SK-N-SH (cell line): ENCODE data around the gene MC1R. TPM values are rescaled to one million over a fixed set of nuclear protein-coding genes. Genes with fewer than 3 reads are reported as not detected.
"Not testable (repeated sequence)": the region's sequence is repeated elsewhere in the genome, so short reads cannot be mapped to it uniquely, and the experiment has no call there.

Experiments
- CTCF ChIA-PET: fragments of 300-600, 350-600 bp; formaldehyde crosslinking; extraction: SDS; loops from one replicate; lab custom pipeline; 2021; lab: Yijun Ruan, JAX
- POLR2A ChIA-PET: fragments of 350-600 bp; sonication (Branson Sonifier 250); formaldehyde crosslinking; extraction: SDS; loops from one replicate; lab custom pipeline; 2020; ENCODE audit warnings: antibody characterized with exemption, inconsistent platforms; lab: Yijun Ruan, JAX
- DNase-seq: peaks from one replicate; pipeline ENCODE4 v3.0.0; 2012
- H2AFZ ChIP-seq: fragments of 200-600 bp; sonication (generic); 2 replicates; pipeline ENCODE4 v1.8.1; 2016; ENCODE audit warnings: antibody characterized with exemption, mild to moderate bottlenecking, low read depth
- H3F3A ChIP-seq: fragments of 200-600 bp; sonication (generic); replicated peaks from 2 replicates; pipeline ENCODE3; 2016; ENCODE audit warnings: antibody characterized with exemption, mild to moderate bottlenecking; ENCODE audit not compliant: insufficient read depth
- H3K27ac ChIP-seq, 2 experiments: fragments of 200-500 bp in 1 of 2; fragments of 200-600 bp in 1 of 2; sonication (Bioruptor generic) in 1 of 2; sonication (generic), shearing (Covaris generic) in 1 of 2; 2 replicates each; pipeline versions ENCODE4 v1.5.1 to v1.6.1; 2014 to 2016; ENCODE audit warnings: low read depth in 2 of 2, inconsistent platforms in 1 of 2, low read length in 1 of 2, mild to moderate bottlenecking in 1 of 2, mixed read lengths in 1 of 2
- H3K27me3 ChIP-seq: fragments of 200-600 bp; sonication (generic), shearing (Covaris generic); 2 replicates; pipeline ENCODE4 v1.6.1; 2016; ENCODE audit warnings: mixed run types; ENCODE audit not compliant: insufficient read depth
- H3K36me3 ChIP-seq, 2 experiments: fragments of 200-500 bp in 1 of 2; fragments of 200-600 bp in 1 of 2; sonication (Bioruptor generic) in 1 of 2; sonication (generic) in 1 of 2; replicated peaks in 1 of 2; 2 replicates each; pipeline versions ENCODE3 to v1.5.1; 2014 to 2016; ENCODE audit warnings: low read length in 1 of 2, mild to moderate bottlenecking in 1 of 2; ENCODE audit not compliant: insufficient read depth in 2 of 2, control insufficient read depth in 1 of 2
- H3K4me1 ChIP-seq, 2 experiments: fragments of 200-500 bp in 1 of 2; fragments of 200-600 bp in 1 of 2; sonication (Bioruptor generic) in 1 of 2; sonication (generic), shearing (Covaris generic) in 1 of 2; 2 replicates each; pipeline versions ENCODE4 v1.5.1 to v1.6.1; 2014 to 2016; ENCODE audit warnings: low read depth in 1 of 2, low read length in 1 of 2, mixed run types in 1 of 2; ENCODE audit not compliant: insufficient read depth in 2 of 2, control insufficient read depth in 1 of 2
- H3K4me2 ChIP-seq: fragments of 200-600 bp; sonication (generic), shearing (Covaris generic); 2 replicates; pipeline ENCODE4 v1.6.1; 2017; ENCODE audit warnings: mixed run types
- H3K4me3 ChIP-seq, 2 experiments: fragments of 200-500 bp in 1 of 2; fragments of 200-600 bp in 1 of 2; sonication (Bioruptor generic) in 1 of 2; sonication (generic), shearing (Covaris generic) in 1 of 2; 2 replicates each; pipeline versions ENCODE4 v1.5.1 to v1.8.1; 2014 to 2016; ENCODE audit warnings: low read depth in 2 of 2, inconsistent platforms in 1 of 2, low read length in 1 of 2, mild to moderate bottlenecking in 1 of 2, mixed read lengths in 1 of 2, moderate library complexity in 1 of 2
- H3K79me2 ChIP-seq: fragments of 200-600 bp; sonication (generic); 2 replicates; pipeline ENCODE4 v1.8.1; 2017; ENCODE audit warnings: mild to moderate bottlenecking; ENCODE audit not compliant: insufficient read depth
- H3K9ac ChIP-seq: fragments of 200-600 bp; sonication (generic); 2 replicates; pipeline ENCODE4 v1.6.1; 2017; ENCODE audit warnings: mixed run types
- H3K9me2 ChIP-seq: fragments of 200-600 bp; sonication (generic); 2 replicates; pipeline ENCODE4 v1.6.1; 2017; ENCODE audit warnings: mixed run types
- H3K9me3 ChIP-seq: fragments of 200-600 bp; sonication (generic); 2 replicates; pipeline ENCODE4 v1.6.1; 2017; ENCODE audit warnings: mixed run types, mild to moderate bottlenecking, moderate library complexity
- H4K20me1 ChIP-seq: fragments of 200-600 bp; sonication (generic); 2 replicates; pipeline ENCODE4 v1.6.1; 2017; ENCODE audit warnings: mild to moderate bottlenecking, mixed run types; ENCODE audit not compliant: insufficient read depth
- FOXJ3 ChIP-seq: sonication (generic); formaldehyde crosslinking; IDR thresholded peaks from 2 replicates; pipeline ENCODE4 v1.5.1; 2020; ENCODE audit warnings: mild to moderate bottlenecking, missing genetic modification reagents
- GATA2 ChIP-seq: sonication (generic); formaldehyde crosslinking; IDR thresholded peaks from 2 replicates; pipeline ENCODE4 v1.5.0; 2020; ENCODE audit warnings: mild to moderate bottlenecking, missing genetic modification reagents
- JUND ChIP-seq: IDR thresholded peaks from 2 replicates; pipeline ENCODE4 v1.4.0; 2012
- MAX ChIP-seq: IDR thresholded peaks from 2 replicates; pipeline ENCODE4 v1.4.0; 2012; ENCODE audit warnings: low read depth
- MXI1 ChIP-seq: IDR thresholded peaks from 2 replicates; pipeline ENCODE4 v1.6.1; 2012; ENCODE audit warnings: mild to moderate bottlenecking, low read depth, low read length, improper control_type of control experiment
- NFIC ChIP-seq: IDR thresholded peaks from 2 replicates; pipeline ENCODE4 v1.4.0; 2012; ENCODE audit warnings: borderline replicate concordance
- POLR2AphosphoS5 ChIP-seq: IDR thresholded peaks from 2 replicates; pipeline ENCODE4 v1.6.1; 2012; ENCODE audit warnings: low read depth, low read length
- RAD21 ChIP-seq: IDR thresholded peaks from 2 replicates; pipeline ENCODE4 v1.6.1; 2012; ENCODE audit warnings: mild to moderate bottlenecking, low read length
- RFX5 ChIP-seq: IDR thresholded peaks from 2 replicates; pipeline ENCODE4 v1.6.1; 2012; ENCODE audit warnings: mild to moderate bottlenecking, improper control_type of control experiment, low read length
- SMC3 ChIP-seq: IDR thresholded peaks from 2 replicates; pipeline ENCODE4 v1.6.1; 2012; ENCODE audit warnings: low read depth, low read length, improper control_type of control experiment
- TCF12 ChIP-seq: IDR thresholded peaks from 2 replicates; pipeline ENCODE4 v1.4.0; 2012
- TEAD4 ChIP-seq: IDR thresholded peaks from 2 replicates; pipeline ENCODE4 v1.4.0; 2012; ENCODE audit warnings: mild to moderate bottlenecking, borderline replicate concordance; ENCODE audit not compliant: insufficient read depth
- USF1 ChIP-seq: IDR thresholded peaks from 2 replicates; pipeline ENCODE4 v1.4.0; 2012; ENCODE audit warnings: low read depth, borderline replicate concordance
- WGBS: methylation state at CpG from one replicate; pipeline ENCODE4 v1.1.6; 2017; ENCODE audit warnings: low lambda C conversion rate; 5-methylcytosine and 5-hydroxymethylcytosine counted together
- polyA plus RNA-seq, 3 experiments: library from polyadenylated mRNA; depleted of rRNA; stranded (reverse); fragments of >200 nt; gene quantifications; 2 replicates each; pipeline ENCODE4 v1.2.3, GENCODE V29; 2012
- TF ChIP-seq, protein P1 (sequence below): IDR thresholded peaks from 2 replicates; pipeline ENCODE4 v1.6.1; 2012; ENCODE audit warnings: mild to moderate bottlenecking, low read depth, low read length, moderate library complexity

Gene MC1R
- polyA plus RNA-seq, 1 of the 3 experiments (the other 2 are of a cell fraction) = 11.1 TPM

DNA sequence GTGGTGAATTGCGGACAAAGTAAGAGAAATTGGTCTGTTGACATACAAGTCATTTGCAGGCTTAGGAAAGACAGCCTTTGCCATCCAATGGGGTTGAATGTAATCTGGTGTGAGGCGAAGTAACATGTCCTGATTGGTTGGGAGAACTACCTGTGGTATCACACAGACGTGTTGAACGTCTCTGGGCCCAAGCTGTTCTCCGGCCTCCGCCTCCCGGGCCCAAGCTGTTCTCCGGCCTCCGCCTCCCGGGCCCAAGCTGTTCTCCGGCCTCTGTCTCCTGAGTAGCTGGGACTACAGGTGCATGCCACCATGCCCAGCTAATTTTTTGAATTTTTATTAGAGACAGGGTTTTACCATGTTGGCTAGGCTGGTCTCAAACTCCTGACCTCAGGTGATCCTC lies 49.4 kb downstream of the MC1R start:
- H3K36me3 ChIP-seq = peaks cover 6 to 16% of the 10 kb centered on the region in 2 experiments
- peaks cover 12% of the 10 kb centered on the region for H3F3A ChIP-seq
- 90% methylated on average over 6 of the region's 11 CpGs for WGBS
- H3K4me3 ChIP-seq, H3K27me3 ChIP-seq, H3K9me3 ChIP-seq, H2AFZ ChIP-seq, DNase-seq, H3K27ac ChIP-seq, H3K9ac ChIP-seq, H3K4me2 ChIP-seq, CTCF ChIA-PET, H4K20me1 ChIP-seq, H3K9me2 ChIP-seq, POLR2A ChIA-PET: not testable (repeated sequence)
- H3K4me1 ChIP-seq = peaks cover 7 to 17% of the 10 kb centered on the region in 2 experiments; a peak in 3 of 4 replicates
- H3K79me2 ChIP-seq = peaks cover 27% of the 10 kb centered on the region

- Histone ChIP-seq H3K9me2 (no peaks in the 10 kb centered on the region), H3K4me2 (no peak overlapping the region), H3K27ac (no peak overlapping the region), H3K4me1 (peaks cover 7 to 23% of the 10 kb centered on the region in 2 experiments; a peak in 3 of 4 replicates), H3K9me3 (no peaks in the 10 kb centered on the region), H3K36me3 (peaks cover 4 to 6% of the 10 kb centered on the region in 2 experiments), H3F3A (peaks cover 11% of the 10 kb centered on the region), H3K4me3 (no peak overlapping the region), H3K9ac (no peak overlapping the region), H2AFZ (no peak overlapping the region), H4K20me1 (no peaks in the 10 kb centered on the region), H3K79me2 (peaks cover 45% of the 10 kb centered on the region), H3K27me3 (no peaks in the 10 kb centered on the region)
- TF ChIP-seq JUND (no peak), MXI1 (no peak), GATA2 (CRISPR knock-in tag) (no peak), RFX5 (no peak), USF1 (no peak), FOXJ3 (no peak), TEAD4 (no peak), TCF12 (no peak), RAD21 (no peak), NFIC (no peak), POLR2AphosphoS5 (no peak), SMC3 (no peak), MAX (no peak)
- TF ChIP-seq, protein P1, sequence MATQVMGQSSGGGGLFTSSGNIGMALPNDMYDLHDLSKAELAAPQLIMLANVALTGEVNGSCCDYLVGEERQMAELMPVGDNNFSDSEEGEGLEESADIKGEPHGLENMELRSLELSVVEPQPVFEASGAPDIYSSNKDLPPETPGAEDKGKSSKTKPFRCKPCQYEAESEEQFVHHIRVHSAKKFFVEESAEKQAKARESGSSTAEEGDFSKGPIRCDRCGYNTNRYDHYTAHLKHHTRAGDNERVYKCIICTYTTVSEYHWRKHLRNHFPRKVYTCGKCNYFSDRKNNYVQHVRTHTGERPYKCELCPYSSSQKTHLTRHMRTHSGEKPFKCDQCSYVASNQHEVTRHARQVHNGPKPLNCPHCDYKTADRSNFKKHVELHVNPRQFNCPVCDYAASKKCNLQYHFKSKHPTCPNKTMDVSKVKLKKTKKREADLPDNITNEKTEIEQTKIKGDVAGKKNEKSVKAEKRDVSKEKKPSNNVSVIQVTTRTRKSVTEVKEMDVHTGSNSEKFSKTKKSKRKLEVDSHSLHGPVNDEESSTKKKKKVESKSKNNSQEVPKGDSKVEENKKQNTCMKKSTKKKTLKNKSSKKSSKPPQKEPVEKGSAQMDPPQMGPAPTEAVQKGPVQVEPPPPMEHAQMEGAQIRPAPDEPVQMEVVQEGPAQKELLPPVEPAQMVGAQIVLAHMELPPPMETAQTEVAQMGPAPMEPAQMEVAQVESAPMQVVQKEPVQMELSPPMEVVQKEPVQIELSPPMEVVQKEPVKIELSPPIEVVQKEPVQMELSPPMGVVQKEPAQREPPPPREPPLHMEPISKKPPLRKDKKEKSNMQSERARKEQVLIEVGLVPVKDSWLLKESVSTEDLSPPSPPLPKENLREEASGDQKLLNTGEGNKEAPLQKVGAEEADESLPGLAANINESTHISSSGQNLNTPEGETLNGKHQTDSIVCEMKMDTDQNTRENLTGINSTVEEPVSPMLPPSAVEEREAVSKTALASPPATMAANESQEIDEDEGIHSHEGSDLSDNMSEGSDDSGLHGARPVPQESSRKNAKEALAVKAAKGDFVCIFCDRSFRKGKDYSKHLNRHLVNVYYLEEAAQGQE = no peak
- no peak for DNase-seq
- 93% methylated on average over 6 of the region's 6 CpGs for WGBS
- POLR2A ChIA-PET = interaction anchor here (1.2 kb wide), 1 partner anchor 48 kb away, joined by 3 read pairs; no protein-coding TSS in a partner anchor
- CTCF ChIA-PET = interaction anchor here (0.9 to 1.1 kb wide), 3 partner anchors 17 to 49 kb away, joined by 3 read pairs; partner anchors contain the start of genes DBNDD1 and DEF8
Observed at GRCh38 chr16:89969741-89970410, 51.2 kb downstream of the MC1R start.

Other genes with a start within 250 kb of the MC1R start
- gene CDK10, start 232.2 kb upstream of the MC1R start, polyA plus RNA-seq (2012; rRNA removed) = 84.7 and 94.5 TPM in 2 replicates
- gene SPATA2L, start 217.2 kb upstream of the MC1R start, polyA plus RNA-seq (2012; rRNA removed) = 7.8 and 8.6 TPM in 2 replicates
- gene VPS9D1, start 198.0 kb upstream of the MC1R start, polyA plus RNA-seq (2012; rRNA removed) = 9.2 and 10.1 TPM in 2 replicates
- 24.9 and 27.0 TPM in 2 replicates for gene ZNF276, start 197.3 kb upstream of the MC1R start, polyA plus RNA-seq (2012; rRNA removed)
- 21.5 and 23.9 TPM in 2 replicates for gene FANCA, start 102.2 kb upstream of the MC1R start, polyA plus RNA-seq (2012; rRNA removed)
- 15.3 and 16.2 TPM in 2 replicates for gene SPIRE2, start 90.4 kb upstream of the MC1R start, polyA plus RNA-seq (2012; rRNA removed)
- 162 and 208 TPM in 2 replicates for gene TCF25, start 45.3 kb upstream of the MC1R start, polyA plus RNA-seq (2012; rRNA removed)
- gene TUBB3, start 4.5 kb downstream of the MC1R start, polyA plus RNA-seq (2012; rRNA removed) = 375 and 428 TPM in 2 replicates
- gene DEF8, start 29.9 kb downstream of the MC1R start, polyA plus RNA-seq (2012; rRNA removed) = 112 and 119 TPM in 2 replicates
- 23.5 and 27.9 TPM in 2 replicates for gene DBNDD1, start 100.6 kb downstream of the MC1R start, polyA plus RNA-seq (2012; rRNA removed)
- gene PRDM7, start 158.5 kb downstream of the MC1R start, polyA plus RNA-seq (2012; rRNA removed) = not detected in 2 replicates